Epidermal melanocyte (primary cell): ENCODE results near the gene BDKRB2.

ENCODE experiments used
- DNase-seq: peaks from one replicate; pipeline ENCODE4 v3.0.0; 2011; ENCODE audit warnings: low spot score; ENCODE audit not compliant: insufficient read length

Gene BDKRB2

GRCh38 chr14:96197969-96198368 lies 6.7 kb upstream of the BDKRB2 start:
- no peak for DNase-seq

- DNase-seq, result no peak
Measured at GRCh38 chr14:96198430-96199130, 6.1 kb upstream of the BDKRB2 start.

DNA sequence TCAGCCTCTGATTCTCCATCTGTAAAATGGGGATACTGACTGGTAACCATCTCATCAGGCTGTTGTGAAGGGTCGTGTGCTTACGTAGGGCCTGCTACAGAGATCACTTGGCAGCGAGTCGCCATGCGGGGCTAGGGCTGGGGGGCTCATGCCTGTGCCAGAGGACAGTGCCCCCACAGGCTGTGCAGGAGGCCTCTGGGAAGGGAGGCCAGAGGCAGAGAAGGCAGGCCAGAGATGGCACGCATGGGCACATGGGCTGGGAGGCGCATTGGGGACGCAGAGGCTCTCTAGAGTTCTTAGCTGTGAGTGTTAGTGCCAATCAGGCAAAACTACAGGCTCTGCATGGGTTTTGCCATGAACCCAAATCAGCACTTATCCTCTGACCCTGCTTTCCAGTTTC lies 3.5 kb upstream of the BDKRB2 start:
- DNase-seq, result no peak

DNA sequence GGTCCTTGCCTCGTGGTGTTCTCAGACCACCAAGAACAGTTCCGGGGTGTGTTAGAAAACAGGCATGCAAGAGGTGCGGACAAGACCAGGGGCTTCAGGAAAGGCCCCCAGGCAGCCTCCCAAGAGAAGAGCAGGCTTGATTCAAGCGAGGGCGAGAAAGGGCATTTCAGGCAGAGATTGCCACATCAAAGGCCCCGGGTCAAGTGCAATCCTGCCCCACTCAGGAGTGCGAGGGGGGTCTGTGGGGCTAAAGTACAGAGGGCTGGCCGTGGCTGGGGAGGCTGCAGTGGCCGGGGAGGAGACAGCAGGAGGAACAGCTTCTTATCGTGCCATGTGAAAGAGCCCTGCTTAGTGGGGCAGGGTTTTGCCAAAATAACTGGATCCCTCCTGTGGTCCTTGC lies 2.7 kb upstream of the BDKRB2 start:
- no peak for DNase-seq

GRCh38 chr14:96202441-96203094 lies 2.1 kb upstream of the BDKRB2 start:
- no peak for DNase-seq

DNA sequence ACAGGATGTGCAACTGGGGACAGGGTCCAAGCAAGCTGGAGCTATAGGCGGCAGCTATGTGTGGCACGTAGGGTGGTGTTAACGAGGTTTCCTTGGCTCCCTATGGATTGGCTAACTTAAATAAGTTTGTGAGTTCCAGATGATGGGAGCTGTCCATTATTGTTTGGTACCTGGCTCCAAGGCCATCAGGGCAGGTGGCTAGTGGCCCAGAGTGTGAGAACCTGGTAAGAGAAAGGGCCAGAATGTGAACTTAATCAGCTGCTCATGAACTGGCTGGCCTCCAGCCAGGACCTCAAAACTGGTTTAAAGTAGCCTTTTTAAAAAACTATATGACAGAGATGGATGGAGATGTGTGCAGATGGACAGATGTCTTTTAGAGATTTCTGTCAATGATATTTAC lies 1.5 kb upstream of the BDKRB2 start:
- DNase-seq, result no peak

DNA sequence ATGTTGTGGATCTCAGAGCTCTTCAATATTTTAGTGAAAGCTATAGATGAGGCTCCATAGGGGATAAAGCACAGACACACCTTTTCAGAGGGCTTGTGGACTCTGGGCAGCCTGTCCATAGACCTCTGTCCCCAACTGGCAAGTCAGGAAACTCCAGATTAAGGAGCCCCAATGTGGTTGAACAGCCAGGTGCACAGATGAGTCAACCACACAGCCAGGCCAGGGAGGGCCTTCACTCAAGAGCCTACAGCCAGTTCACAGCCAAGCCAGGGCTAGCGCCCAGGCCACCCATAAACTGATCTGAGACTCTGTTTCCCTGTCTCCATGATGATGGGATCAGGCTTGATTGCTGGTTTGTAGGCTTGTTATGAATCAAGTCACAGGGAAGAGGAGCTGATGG lies 1.0 kb upstream of the BDKRB2 start:
- DNase-seq, result no peak

DNA sequence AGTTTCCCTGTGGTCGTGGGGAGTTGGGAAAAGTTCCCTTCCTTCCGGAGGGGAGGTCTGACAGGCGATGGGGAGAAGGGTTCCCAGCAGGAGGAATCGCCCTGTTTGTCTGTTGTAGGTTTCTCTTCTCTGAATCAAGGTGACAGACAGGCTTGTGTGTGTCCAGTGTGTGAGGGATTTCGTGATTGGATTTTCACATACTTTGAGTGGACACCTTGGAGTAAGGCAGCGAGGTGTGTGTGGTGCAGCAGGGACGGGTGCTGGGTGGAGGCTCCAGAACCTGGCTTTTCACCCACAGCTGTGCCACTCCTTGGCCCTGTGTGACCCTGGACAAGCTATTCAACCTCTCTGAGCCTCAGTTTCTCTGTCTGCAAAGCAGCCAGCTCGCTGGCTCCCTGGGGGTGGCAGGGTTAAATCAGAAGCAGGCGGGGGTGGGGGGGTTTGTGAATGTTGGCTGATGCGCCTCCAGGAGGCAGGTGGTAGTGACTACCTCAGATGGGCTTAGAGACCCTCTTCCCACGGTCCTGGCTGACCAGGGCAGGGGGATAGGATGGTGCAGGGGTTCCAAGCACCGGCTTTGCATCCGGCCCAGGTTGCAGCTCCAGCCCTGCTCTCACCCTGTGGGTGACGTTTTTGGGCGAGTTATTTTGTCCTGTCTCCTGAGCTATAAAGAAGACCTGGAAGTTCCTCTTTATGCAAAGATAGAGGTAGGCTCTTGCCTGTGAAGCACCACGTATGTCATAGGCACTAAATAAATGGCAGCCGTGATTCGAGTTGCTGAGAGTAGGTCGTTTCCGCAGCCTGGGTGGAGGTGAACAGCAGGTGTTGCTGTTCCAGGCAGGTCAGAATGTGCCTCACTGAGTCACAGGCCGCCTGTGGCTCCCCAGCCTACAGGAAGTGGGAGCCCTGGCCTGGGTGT lies 679 bp downstream of the BDKRB2 start:
- DNase-seq, result no peak

GRCh38 chr14:96205978-96206360 lies 1.3 kb downstream of the BDKRB2 start:
- no peak for DNase-seq

DNA sequence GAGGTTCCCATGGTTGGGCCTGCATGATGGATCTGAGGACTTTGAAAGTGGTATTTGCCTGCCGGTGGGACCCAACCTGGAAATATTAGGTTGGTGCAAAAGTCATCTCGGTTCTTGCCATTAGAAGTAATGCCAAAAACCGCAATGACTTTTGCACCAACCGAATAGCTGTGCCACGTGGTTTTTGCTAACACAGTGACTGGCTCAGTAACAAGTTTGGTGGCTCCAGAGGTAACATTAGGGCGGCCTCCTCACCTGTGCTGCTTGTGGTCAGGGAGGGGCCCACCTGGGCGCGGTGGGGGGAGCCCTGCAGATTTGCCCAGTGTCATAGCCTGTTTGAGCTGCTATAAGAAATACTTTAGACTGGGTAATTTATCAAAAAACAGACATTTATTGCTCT lies 1.8 kb downstream of the BDKRB2 start:
- DNase-seq, result no peak

GRCh38 chr14:96207686-96208085 lies 3.0 kb downstream of the BDKRB2 start:
- DNase-seq, result no peak

DNA sequence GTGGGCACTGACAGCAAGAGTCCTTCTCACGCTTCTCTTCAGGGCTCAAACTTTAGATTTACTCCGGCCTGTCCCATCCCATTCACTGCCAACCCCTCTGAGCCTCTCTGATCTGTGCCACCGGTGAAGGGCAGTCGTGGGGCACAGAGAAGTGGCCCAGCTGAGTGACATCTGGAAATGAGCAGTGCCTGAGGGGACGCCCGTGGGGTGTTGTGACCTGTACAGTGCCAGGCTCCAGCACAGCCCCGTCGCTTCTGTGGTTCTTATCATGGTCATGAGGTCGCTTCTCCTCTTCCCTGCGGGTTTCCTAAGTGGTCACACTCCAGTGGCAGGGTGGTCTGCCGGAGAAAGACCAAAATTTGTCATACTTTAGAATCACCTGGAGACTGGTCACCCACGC lies 4.1 kb downstream of the BDKRB2 start:
- DNase-seq, result no peak

DNA sequence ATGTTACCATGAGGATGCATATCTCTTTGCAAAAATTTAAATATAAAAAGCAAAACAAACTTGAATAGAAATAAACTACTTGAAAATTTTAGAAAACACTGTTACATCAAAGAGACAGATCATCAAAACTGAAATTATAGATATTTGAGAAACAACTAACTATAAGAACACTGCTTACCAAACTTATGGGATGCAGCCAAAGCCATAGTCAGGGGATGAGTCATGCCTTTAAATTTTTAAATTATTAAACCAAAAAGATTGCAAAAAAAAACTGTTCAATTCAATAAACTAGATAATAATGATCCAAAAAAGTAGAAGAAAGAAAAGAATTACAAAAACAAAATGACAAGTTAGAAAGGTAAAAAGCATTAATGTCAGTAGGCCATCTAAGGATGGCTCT lies 7.5 kb downstream of the BDKRB2 start:
- no peak for DNase-seq

GRCh38 chr14:96212896-96213295 lies 8.3 kb downstream of the BDKRB2 start:
- no peak for DNase-seq

- DNase-seq, result no peak
Measured at GRCh38 chr14:96213871-96214465, 9.3 kb downstream of the BDKRB2 start.

GRCh38 chr14:96214793-96215192 lies 10.2 kb downstream of the BDKRB2 start:
- DNase-seq, result no peak

GRCh38 chr14:96215452-96216244 lies 11.0 kb downstream of the BDKRB2 start:
- DNase-seq, result no peak

- DNase-seq, result no peak
Measured at GRCh38 chr14:96216627-96217026, 12.0 kb downstream of the BDKRB2 start.

DNA sequence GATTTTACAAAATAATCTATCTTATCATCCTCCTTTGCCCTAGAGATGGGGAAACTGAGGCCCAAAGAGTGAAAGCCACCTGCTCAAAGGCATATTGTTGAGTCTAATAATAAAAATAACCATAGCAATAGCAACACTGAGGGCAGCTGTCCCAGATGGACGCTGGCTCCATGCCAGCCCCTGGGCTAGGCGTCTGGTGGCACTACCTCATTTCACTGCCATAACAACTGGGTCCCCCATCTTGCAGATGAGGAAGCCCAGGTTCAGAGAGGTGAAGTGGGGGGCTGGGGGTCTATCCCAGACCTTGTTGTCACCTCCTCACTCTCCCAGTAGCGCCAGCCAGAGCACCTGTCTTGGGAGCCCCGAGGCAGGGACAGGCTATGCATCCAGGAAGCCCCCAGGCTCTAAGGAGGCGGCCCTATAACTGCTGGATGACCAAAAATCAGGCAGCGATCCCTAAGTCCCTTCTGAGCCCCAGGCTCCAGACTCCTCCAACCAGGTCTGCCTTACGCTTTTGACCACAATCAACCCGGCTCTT lies 12.8 kb downstream of the BDKRB2 start:
- DNase-seq, result no peak

DNA sequence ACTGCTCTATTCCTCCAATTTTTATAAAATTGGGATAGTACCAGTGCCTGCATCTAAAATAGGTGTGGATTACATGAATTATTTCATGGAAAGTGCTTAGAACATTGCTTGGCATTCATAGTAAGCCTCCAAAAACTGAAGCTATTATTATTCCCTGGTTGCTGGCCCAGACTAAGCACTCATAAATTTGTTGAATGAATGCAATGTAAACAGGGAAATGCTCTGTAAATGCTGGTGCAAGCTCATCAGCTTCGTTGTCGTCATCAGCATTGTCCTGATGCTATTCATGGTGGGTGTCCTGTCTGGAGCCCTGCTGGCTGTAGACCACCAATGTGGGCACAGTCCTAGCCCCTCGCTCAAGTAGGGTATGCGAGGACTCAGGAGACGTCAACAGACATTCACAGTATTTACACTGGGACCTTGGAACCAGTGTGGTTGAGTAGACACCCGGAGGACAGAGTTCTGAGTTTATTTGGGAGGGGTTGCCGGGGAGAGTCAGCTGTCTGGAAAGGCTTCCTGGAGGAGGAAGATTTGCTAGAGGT lies 16.5 kb downstream of the BDKRB2 start:
- DNase-seq, result no peak

DNA sequence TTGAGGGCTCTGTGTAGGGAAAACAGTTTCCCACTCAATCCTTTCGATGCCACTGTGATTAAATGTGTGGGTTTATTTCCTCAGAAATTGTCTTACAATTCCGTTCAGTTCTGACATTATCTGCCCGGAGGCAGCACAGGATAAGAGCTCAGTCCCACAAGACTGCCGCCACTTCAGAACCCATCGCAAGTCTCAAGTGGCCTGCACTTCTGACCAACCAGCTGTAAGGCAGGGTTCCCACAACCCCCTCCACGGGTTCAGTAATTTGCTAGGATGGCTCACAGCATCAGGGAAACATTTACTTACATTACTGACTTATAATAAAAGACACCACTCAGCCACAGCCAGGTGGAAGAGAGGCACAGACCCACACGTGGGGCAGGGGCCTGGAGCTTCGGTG lies 17.2 kb downstream of the BDKRB2 start:
- no peak for DNase-seq
